Neuronal stem cell (in vitro differentiated cells): ENCODE measurements around the gene C17orf75.

Experiments
- DNase-seq: peaks from one replicate; pipeline ENCODE4 v3.0.0-alpha.2; 2013; ENCODE audit warnings: low spot score
- H2AFZ ChIP-seq: one replicate; pipeline ENCODE4 v1.6.1; 2013; ENCODE audit warnings: mild to moderate bottlenecking, low read length, inconsistent platforms
- H2AK5ac ChIP-seq: 2 replicates; pipeline ENCODE4 v1.6.1; 2013; ENCODE audit warnings: low read depth, mild to moderate bottlenecking, inconsistent platforms, low read length, moderate library complexity, mixed read lengths
- H2BK120ac ChIP-seq: 2 replicates; pipeline ENCODE4 v1.6.1; 2013; ENCODE audit warnings: low read depth, mild to moderate bottlenecking, inconsistent platforms, low read length, moderate library complexity, mixed read lengths
- H2BK12ac ChIP-seq: one replicate; pipeline ENCODE4 v1.6.1; 2013; ENCODE audit warnings: low read length, inconsistent platforms
- H2BK15ac ChIP-seq: 2 replicates; pipeline ENCODE4 v1.6.1; 2013; ENCODE audit warnings: mild to moderate bottlenecking, low read length, inconsistent platforms, mixed read lengths
- H2BK5ac ChIP-seq: one replicate; pipeline ENCODE4 v1.6.1; 2013; ENCODE audit warnings: inconsistent platforms, mild to moderate bottlenecking, low read length, moderate library complexity
- H3K14ac ChIP-seq: one replicate; pipeline ENCODE4 v1.6.1; 2013; ENCODE audit warnings: low read length, inconsistent platforms
- H3K18ac ChIP-seq: 2 replicates; pipeline ENCODE4 v1.6.1; 2013; ENCODE audit warnings: low read length, inconsistent platforms
- H3K23ac ChIP-seq: 2 replicates; pipeline ENCODE4 v1.6.1; 2013; ENCODE audit warnings: low read depth, mild to moderate bottlenecking, mixed read lengths, low read length, inconsistent platforms; ENCODE audit not compliant: poor library complexity
- H3K27ac ChIP-seq: replicated peaks from 3 replicates; pipeline ENCODE4 v1.5.1; 2013; ENCODE audit warnings: low read length, inconsistent platforms
- H3K27me3 ChIP-seq, 3 experiments: 2 replicates each; pipeline ENCODE4 v1.6.1; 2013; ENCODE audit warnings: low read length in 3 of 3, mild to moderate bottlenecking in 2 of 3, inconsistent platforms in 1 of 3, low read depth in 1 of 3, mixed read lengths in 1 of 3, moderate library complexity in 1 of 3; ENCODE audit not compliant: control insufficient read depth in 3 of 3, insufficient read depth in 3 of 3
- H3K36me3 ChIP-seq, 2 donors: replicated peaks in 1 of 2; 2 replicates each; pipeline ENCODE4 v1.6.1; 2013; ENCODE audit warnings: low read length in 2 of 2; ENCODE audit not compliant: control insufficient read depth in 2 of 2, insufficient read depth in 2 of 2
- H3K4ac ChIP-seq: 2 replicates; pipeline ENCODE4 v1.6.1; 2013; ENCODE audit warnings: inconsistent platforms, mild to moderate bottlenecking, low read length, moderate library complexity
- H3K4me1 ChIP-seq, 2 donors: 1 replicate in 1 of 2; 2 replicates in 1 of 2; pipeline ENCODE4 v1.6.1; 2013; ENCODE audit warnings: low read length in 2 of 2, low read depth in 1 of 2; ENCODE audit not compliant: control insufficient read depth in 2 of 2, insufficient read depth in 1 of 2
- H3K4me2 ChIP-seq: one replicate; pipeline ENCODE4 v1.6.1; 2013; ENCODE audit warnings: mild to moderate bottlenecking, low read length, inconsistent platforms; ENCODE audit not compliant: insufficient read depth, poor library complexity, severe bottlenecking
- H3K4me3 ChIP-seq, 2 donors: 2 replicates each; pipeline ENCODE4 v1.5.1; 2013; ENCODE audit warnings: low read length in 2 of 2, mild to moderate bottlenecking in 2 of 2, inconsistent platforms in 1 of 2, moderate library complexity in 1 of 2
- H3K79me1 ChIP-seq: one replicate; pipeline ENCODE4 v1.6.1; 2013; ENCODE audit warnings: low read depth, mild to moderate bottlenecking, inconsistent platforms, low read length, moderate library complexity
- H3K9ac ChIP-seq: one replicate; pipeline ENCODE4 v1.6.1; 2013; ENCODE audit warnings: mild to moderate bottlenecking, low read depth, low read length, inconsistent platforms; ENCODE audit not compliant: poor library complexity
- H3K9me3 ChIP-seq, 2 donors: replicated peaks in 1 of 2; 2 replicates each; pipeline versions ENCODE3 to v1.6.1; 2013; ENCODE audit warnings: low read length in 2 of 2, mild to moderate bottlenecking in 2 of 2, inconsistent platforms in 1 of 2, low read depth in 1 of 2, mixed read lengths in 1 of 2, moderate library complexity in 1 of 2; ENCODE audit not compliant: control insufficient read depth in 2 of 2, insufficient read depth in 1 of 2
- H4K8ac ChIP-seq: one replicate; pipeline ENCODE4 v1.6.1; 2013; ENCODE audit warnings: low read depth, mild to moderate bottlenecking, inconsistent platforms, low read length, moderate library complexity
- H4K91ac ChIP-seq: one replicate; pipeline ENCODE4 v1.6.1; 2013; ENCODE audit warnings: low read length, low read depth, mild to moderate bottlenecking, inconsistent platforms; ENCODE audit not compliant: poor library complexity
- WGBS, 2 donors: extraction: QIAGEN DNeasy Blood & Tissue Kit; methylation state at CpG; one replicate each; pipeline ENCODE4 v1.1.7; 2013; ENCODE audit warnings: missing lambda C conversion rate in 2 of 2, mixed read lengths in 1 of 2; ENCODE audit not compliant: insufficient read length in 2 of 2, insufficient replicate concordance in 1 of 2; ENCODE audit errors: extremely low coverage in 2 of 2; 5-methylcytosine and 5-hydroxymethylcytosine counted together

The C17orf75 gene

DNA sequence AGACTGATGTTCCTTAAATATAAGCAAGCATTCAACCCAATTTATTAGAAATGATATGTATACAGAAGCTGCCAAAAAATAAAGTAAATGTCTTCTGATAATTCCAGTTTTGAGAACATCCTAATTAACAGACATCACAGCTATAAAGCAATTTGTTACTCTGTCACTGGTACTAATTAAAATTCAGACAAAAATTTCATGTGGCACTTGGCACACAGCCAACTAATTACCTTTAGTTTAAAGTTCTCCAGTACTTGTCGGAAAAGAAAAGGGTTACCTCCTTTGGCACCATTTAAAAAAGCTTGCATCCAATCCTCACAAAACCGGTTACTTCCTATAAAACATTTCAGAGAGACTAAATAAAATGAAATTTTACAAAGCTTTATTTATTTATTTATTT, 8.8 kb downstream of the C17orf75 start:
- Histone ChIP-seq H3K23ac (no peak overlapping the region), H2AK5ac (no peak overlapping the region), H2BK5ac (no peak overlapping the region), H3K4me1 (no peaks in the 10 kb centered on the region), H3K4ac (no peak overlapping the region), H3K18ac (no peak overlapping the region), H4K8ac (no peak overlapping the region), H2BK120ac (no peak overlapping the region), H3K9ac (no peak overlapping the region), H4K91ac (no peak overlapping the region), H2AFZ (no peak overlapping the region), H3K9me3 (peaks cover 0 to 2% of the 10 kb centered on the region in 2 donors), H3K27me3 (no peaks in the 10 kb centered on the region), H3K36me3 (peaks cover 15 to 78% of the 10 kb centered on the region in 2 donors), H2BK12ac (no peak overlapping the region), H3K79me1 (no peaks in the 10 kb centered on the region), H3K4me3 (no peak overlapping the region), H3K14ac (no peak overlapping the region), H2BK15ac (no peak overlapping the region), H3K4me2 (no peak overlapping the region), H3K27ac (no peak overlapping the region)
- WGBS, 2 donors, result no CpG with 5 or more reads among the region's 2 CpGs
- DNase-seq, result no peak

- no peaks in the 10 kb centered on the region for H3K27me3 ChIP-seq
- no peak overlapping the region for H3K23ac ChIP-seq
- no peak overlapping the region for H3K14ac ChIP-seq
- no peak overlapping the region for H3K18ac ChIP-seq
- H3K4me1 ChIP-seq, result no peaks in the 10 kb centered on the region
- H3K79me1 ChIP-seq, result no peaks in the 10 kb centered on the region
- H3K4me2 ChIP-seq, result no peak overlapping the region
- no peak overlapping the region for H2AFZ ChIP-seq
- DNase-seq, result no peak
- H2BK5ac ChIP-seq, result no peak overlapping the region
- no peak overlapping the region for H3K27ac ChIP-seq
- no peak overlapping the region for H4K8ac ChIP-seq
- H3K4me3 ChIP-seq, result no peak overlapping the region
- H3K9me3 ChIP-seq, result peaks cover 0 to 2% of the 10 kb centered on the region in 2 donors
- H2BK120ac ChIP-seq, result no peak overlapping the region
- H3K9ac ChIP-seq, result no peak overlapping the region
- no peak overlapping the region for H3K4ac ChIP-seq
- no peak overlapping the region for H4K91ac ChIP-seq
- H3K36me3 ChIP-seq, result peaks cover 7 to 61% of the 10 kb centered on the region in 2 donors
- H2BK12ac ChIP-seq, result no peak overlapping the region
- no peak overlapping the region for H2BK15ac ChIP-seq
- WGBS, 2 donors, result no CpG with 5 or more reads among the region's 3 CpGs
- H2AK5ac ChIP-seq, result no peak overlapping the region
Observed at GRCh38 chr17:32331243-32332040, 10.5 kb downstream of the C17orf75 start.

GRCh38 chr17:32330147-32330546, 11.8 kb downstream of the C17orf75 start:
- Histone ChIP-seq H2AK5ac (no peak overlapping the region), H2BK120ac (no peak overlapping the region), H3K4me2 (no peak overlapping the region), H3K27ac (no peak overlapping the region), H3K4me1 (no peaks in the 10 kb centered on the region), H3K14ac (no peak overlapping the region), H3K79me1 (no peaks in the 10 kb centered on the region), H4K8ac (no peak overlapping the region), H2AFZ (no peak overlapping the region), H3K4ac (no peak overlapping the region), H3K9ac (no peak overlapping the region), H4K91ac (no peak overlapping the region), H3K23ac (no peak overlapping the region), H2BK15ac (no peak overlapping the region), H2BK5ac (no peak overlapping the region), H2BK12ac (no peak overlapping the region), H3K18ac (no peak overlapping the region), H3K4me3 (no peak overlapping the region), H3K27me3 (no peaks in the 10 kb centered on the region), H3K36me3 (peaks cover 5 to 48% of the 10 kb centered on the region in 2 donors), H3K9me3 (peaks cover 0 to 2% of the 10 kb centered on the region in 2 donors)
- no peak for DNase-seq
- no CpG with 5 or more reads among the region's 3 CpGs for WGBS, 2 donors

- no peak overlapping the region for H4K8ac ChIP-seq
- no peak overlapping the region for H2BK5ac ChIP-seq
- no peak overlapping the region for H3K4ac ChIP-seq
- no peak overlapping the region for H3K9ac ChIP-seq
- peaks cover 0 to 13% of the 10 kb centered on the region in 2 donors for H3K4me1 ChIP-seq
- no peak overlapping the region for H2BK120ac ChIP-seq
- H3K79me1 ChIP-seq, result no peaks in the 10 kb centered on the region
- H3K14ac ChIP-seq, result no peak overlapping the region
- no peak overlapping the region for H2AK5ac ChIP-seq
- H3K27me3 ChIP-seq, result no peaks in the 10 kb centered on the region
- no peak overlapping the region for H3K18ac ChIP-seq
- no peak overlapping the region for H3K27ac ChIP-seq
- WGBS, 2 donors, result no CpG with 5 or more reads among the region's 1 CpG
- no peak overlapping the region for H2BK15ac ChIP-seq
- H2BK12ac ChIP-seq, result no peak overlapping the region
- H4K91ac ChIP-seq, result no peak overlapping the region
- DNase-seq, result no peak
- peaks cover 0 to 25% of the 10 kb centered on the region in 2 donors for H3K36me3 ChIP-seq
- H3K4me2 ChIP-seq, result no peak overlapping the region
- H3K9me3 ChIP-seq, result no peaks in the 10 kb centered on the region
- H3K23ac ChIP-seq, result no peak overlapping the region
- H2AFZ ChIP-seq, result no peak overlapping the region
- H3K4me3 ChIP-seq, result no peak overlapping the region
Observed at GRCh38 chr17:32327911-32328310, 14.1 kb downstream of the C17orf75 start.
